GM10266 (cell line): Measurements from ENCODE around the gene KDM1B.
A peak's percentile ranks its signal among the peaks of the same experiment; 100 is the strongest.

Source experiments
- DNase-seq: peaks from one replicate; pipeline ENCODE4 v3.0.0; 2012; ENCODE audit errors: extremely low spot score
- CTCF ChIP-seq: IDR thresholded peaks from 2 replicates; pipeline ENCODE4 v1.5.1; 2012; ENCODE audit warnings: mild to moderate bottlenecking, low read depth; ENCODE audit not compliant: control insufficient read depth, insufficient read depth; ENCODE audit errors: missing control alignments

The KDM1B gene

DNA sequence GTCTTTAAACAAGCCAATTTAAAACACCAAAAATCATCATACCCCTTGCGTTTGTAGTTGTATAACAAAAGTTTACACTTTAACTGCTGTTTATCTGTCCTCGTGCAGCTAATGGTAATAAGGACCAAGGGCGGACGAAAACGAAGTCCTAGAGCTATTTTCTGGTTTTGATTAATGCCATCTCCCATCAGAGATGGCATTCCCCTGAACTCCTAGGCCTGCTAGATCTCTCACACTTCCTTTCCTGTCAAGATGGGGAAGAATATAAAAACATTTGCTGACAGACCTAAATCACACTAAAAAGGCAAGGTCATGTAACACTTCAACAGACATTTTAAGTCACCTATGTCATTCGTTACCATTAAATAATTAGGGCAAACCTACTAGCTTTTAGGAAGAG is 99.6 kb downstream of the KDM1B start:
- no peak for TF ChIP-seq CTCF
- DNase-seq, result no peak

- no peak for DNase-seq
- TF ChIP-seq CTCF, result no peak
Measured at GRCh38 chr6:18259675-18260447, 104.6 kb downstream of the KDM1B start.

DNA sequence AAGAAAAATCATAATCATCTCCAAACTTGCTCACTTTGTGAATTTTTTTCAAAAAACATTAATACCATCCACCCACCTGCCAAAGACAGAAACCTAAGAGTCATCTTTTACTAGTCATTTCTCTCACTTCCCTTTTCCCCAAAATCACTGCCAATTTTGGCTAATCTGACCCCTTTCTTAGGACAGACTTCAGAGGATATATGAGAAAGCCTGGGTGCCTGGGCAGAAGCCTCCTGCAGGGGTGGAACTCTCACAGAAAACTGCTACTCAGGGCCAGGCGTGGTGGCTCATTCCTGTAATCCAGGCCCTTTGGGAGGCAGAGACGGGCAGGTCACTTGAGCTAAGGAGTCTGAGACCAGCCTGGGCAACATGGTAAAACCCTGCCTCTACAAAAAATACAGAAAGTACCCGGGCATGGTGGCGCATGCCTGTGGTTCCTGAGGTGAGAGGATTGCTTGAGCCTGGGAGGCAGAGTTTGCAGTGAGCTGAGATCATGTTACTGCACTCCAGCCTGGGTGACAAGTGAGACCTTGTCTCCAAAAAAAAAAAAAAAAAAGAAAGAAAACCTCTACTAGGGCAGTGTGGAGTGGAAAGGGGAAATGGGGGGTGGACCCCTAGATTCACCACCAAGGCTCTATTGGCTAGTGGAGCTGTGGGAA is 105.4 kb downstream of the KDM1B start:
- DNase-seq, result no peak
- no peak for TF ChIP-seq CTCF

- TF ChIP-seq CTCF, result no peak
- no peak for DNase-seq
Measured at GRCh38 chr6:18261877-18262276, 106.7 kb downstream of the KDM1B start.

GRCh38 chr6:18262702-18263417 is 107.6 kb downstream of the KDM1B start:
- peak; percentile 83 for DNase-seq

GRCh38 chr6:18263418-18264218 is 108.4 kb downstream of the KDM1B start:
- TF ChIP-seq CTCF, result no peak
- no peak for DNase-seq

More at GRCh38 chr6:18262702-18263417, 107.6 kb downstream of the KDM1B start:
- no peak for TF ChIP-seq CTCF
